H1 (cell line): ENCODE results near the gene PTGIR. TPM values are rescaled to one million over a fixed set of nuclear protein-coding genes. Genes with fewer than 3 reads are reported as not detected.

ENCODE experiments used
- CTCF ChIA-PET: fragments of 300-600 bp; sonication (Branson Sonifier 250); formaldehyde crosslinking; loops from one replicate; lab custom pipeline; 2021; ENCODE audit not compliant: partially characterized antibody; lab: Charles Lee
- POLR2A ChIA-PET: fragments of 300-600 bp; sonication (Branson Sonifier 250); formaldehyde crosslinking; loops from one replicate; lab custom pipeline; 2021; ENCODE audit warnings: inconsistent platforms; ENCODE audit not compliant: partially characterized antibody; lab: Charles Lee
- DNase-seq, 2 experiments: peaks; one replicate each; pipeline versions ENCODE4 v3.0.0 to v3.0.0-alpha.2; 2010 to 2022; ENCODE audit warnings: low spot score in 2 of 2, low read depth in 1 of 2, mixed read lengths in 1 of 2
- FAIRE-seq: peaks from 2 replicates; lab custom pipeline; 2011; peaks lifted over from hg19 to GRCh38; lab: Jason Lieb, UNC
- H2AFZ ChIP-seq: 2 replicates; pipeline ENCODE4 v1.8.1; 2012; ENCODE audit warnings: low read length, inconsistent platforms
- H2AK5ac ChIP-seq: 2 replicates; pipeline ENCODE4 v1.6.1; 2013; ENCODE audit warnings: low read depth, low read length
- H2BK120ac ChIP-seq: replicated peaks from 2 replicates; pipeline ENCODE3; 2013; ENCODE audit warnings: low read depth, low read length, inconsistent platforms
- H2BK12ac ChIP-seq: 2 replicates; pipeline ENCODE4 v1.6.1; 2013; ENCODE audit warnings: low read depth, low read length
- H2BK15ac ChIP-seq: 2 replicates; pipeline ENCODE4 v1.6.1; 2013; ENCODE audit warnings: low read length
- H2BK20ac ChIP-seq: 2 replicates; pipeline ENCODE4 v1.6.1; 2013; ENCODE audit warnings: low read length
- H2BK5ac ChIP-seq: 2 replicates; pipeline ENCODE4 v1.6.1; 2013; ENCODE audit warnings: low read depth, low read length
- H3K14ac ChIP-seq: 2 replicates; pipeline ENCODE4 v1.6.1; 2013; ENCODE audit warnings: inconsistent platforms; ENCODE audit not compliant: insufficient read length
- H3K18ac ChIP-seq: 2 replicates; pipeline ENCODE4 v1.6.1; 2013; ENCODE audit warnings: low read length; ENCODE audit errors: extremely low read depth
- H3K23ac ChIP-seq: 2 replicates; pipeline ENCODE4 v1.6.1; 2013; ENCODE audit warnings: inconsistent platforms; ENCODE audit not compliant: insufficient read length
- H3K23me2 ChIP-seq: 2 replicates; pipeline ENCODE4 v1.6.1; 2013; ENCODE audit warnings: low read depth, low read length
- H3K27ac ChIP-seq: 2 replicates; pipeline ENCODE4 v1.6.1; 2011; ENCODE audit warnings: low read depth, low read length, inconsistent platforms
- H3K27me3 ChIP-seq, 4 experiments: replicated peaks in 1 of 4; 1 replicate in 1 of 4; 2 replicates in 3 of 4; pipeline versions ENCODE4 v1.6.1 to v1.8.1; 2011 to 2013; ENCODE audit warnings: low read length in 3 of 4, mild to moderate bottlenecking in 3 of 4, inconsistent platforms in 2 of 4, mixed read lengths in 2 of 4, moderate library complexity in 1 of 4; ENCODE audit not compliant: control insufficient read depth in 3 of 4, insufficient read depth in 3 of 4; ENCODE audit errors: extremely low read depth in 1 of 4
- H3K36me3 ChIP-seq, 4 experiments: 2 replicates each; pipeline versions ENCODE4 v1.6.1 to v1.8.1; 2011 to 2013; ENCODE audit warnings: mild to moderate bottlenecking in 4 of 4, low read length in 3 of 4, moderate library complexity in 2 of 4, control low read depth in 1 of 4, inconsistent platforms in 1 of 4; ENCODE audit not compliant: insufficient read depth in 4 of 4, control insufficient read depth in 2 of 4
- H3K4ac ChIP-seq: replicated peaks from 2 replicates; pipeline ENCODE3; 2013; ENCODE audit warnings: low read length, low read depth, mixed read lengths, inconsistent platforms; ENCODE audit not compliant: insufficient read length
- H3K4me1 ChIP-seq, 4 experiments: replicated peaks in 1 of 4; 1 replicate in 1 of 4; 2 replicates in 3 of 4; pipeline versions ENCODE4 v1.6.1 to v1.8.1; 2011 to 2013; ENCODE audit warnings: low read length in 3 of 4, inconsistent platforms in 2 of 4, mixed read lengths in 1 of 4; ENCODE audit not compliant: insufficient read depth in 4 of 4, control insufficient read depth in 3 of 4
- H3K4me2 ChIP-seq, 2 experiments: 2 replicates each; pipeline versions ENCODE4 v1.6.1 to v1.8.1; 2011 to 2013; ENCODE audit warnings: low read depth in 2 of 2, low read length in 2 of 2, control low read depth in 1 of 2, inconsistent platforms in 1 of 2, mild to moderate bottlenecking in 1 of 2; ENCODE audit not compliant: insufficient read depth in 1 of 2
- H3K4me3 ChIP-seq, 4 experiments: fragments of 200-600, 300-600 bp in 1 of 4; sonication (generic), shearing (Covaris generic), sonication (Bioruptor Twin) in 1 of 4; 2 replicates each; pipeline versions ENCODE4 v1.5.1 to v1.8.1; 2011 to 2016; ENCODE audit warnings: low read length in 4 of 4, low read depth in 3 of 4, control low read depth in 2 of 4, inconsistent platforms in 2 of 4, mild to moderate bottlenecking in 2 of 4, mixed read lengths in 1 of 4, moderate library complexity in 1 of 4; ENCODE audit not compliant: insufficient read depth in 2 of 4; ENCODE audit errors: extremely low read depth in 1 of 4
- H3K56ac ChIP-seq: replicated peaks from 2 replicates; pipeline ENCODE3; 2013; ENCODE audit warnings: low read depth, mild to moderate bottlenecking, mixed read lengths, low read length, inconsistent platforms; ENCODE audit not compliant: insufficient read length
- H3K79me1 ChIP-seq: 2 replicates; pipeline ENCODE4 v1.6.1; 2013; ENCODE audit warnings: low read depth, low read length, control low read depth
- H3K79me2 ChIP-seq, 2 experiments: 2 replicates each; pipeline versions ENCODE4 v1.6.1 to v1.8.1; 2012 to 2013; ENCODE audit warnings: low read length in 2 of 2, mild to moderate bottlenecking in 2 of 2, inconsistent platforms in 1 of 2; ENCODE audit not compliant: insufficient read depth in 2 of 2, control insufficient read depth in 1 of 2
- H3K9ac ChIP-seq, 4 experiments: replicated peaks in 1 of 4; 1 replicate in 1 of 4; 2 replicates in 3 of 4; pipeline versions ENCODE4 v1.6.1 to v1.8.1; 2011 to 2013; ENCODE audit warnings: low read depth in 3 of 4, low read length in 3 of 4, control low read depth in 2 of 4, mild to moderate bottlenecking in 2 of 4, moderate library complexity in 2 of 4, inconsistent platforms in 1 of 4; ENCODE audit errors: extremely low read depth in 1 of 4
- H3K9me3 ChIP-seq, 2 experiments: 2 replicates each; pipeline versions ENCODE4 v1.6.1 to v1.8.1; 2012 to 2013; ENCODE audit warnings: mild to moderate bottlenecking in 2 of 2, moderate library complexity in 2 of 2, control low read depth in 1 of 2, inconsistent platforms in 1 of 2, low read depth in 1 of 2, low read length in 1 of 2, mixed read lengths in 1 of 2; ENCODE audit not compliant: insufficient read depth in 2 of 2
- H4K20me1 ChIP-seq, 2 experiments: replicated peaks in 1 of 2; 2 replicates each; pipeline versions ENCODE3 to v1.8.1; 2011 to 2013; ENCODE audit warnings: inconsistent platforms in 2 of 2, low read length in 2 of 2, mild to moderate bottlenecking in 1 of 2; ENCODE audit not compliant: insufficient read depth in 2 of 2, control insufficient read depth in 1 of 2
- H4K5ac ChIP-seq: 2 replicates; pipeline ENCODE4 v1.6.1; 2013; ENCODE audit warnings: low read length, low read depth, mixed read lengths, inconsistent platforms; ENCODE audit not compliant: insufficient read length
- H4K8ac ChIP-seq: 2 replicates; pipeline ENCODE4 v1.8.0; 2013; ENCODE audit warnings: mild to moderate bottlenecking, moderate library complexity, low read length, inconsistent platforms; ENCODE audit not compliant: insufficient read depth; ENCODE audit errors: extremely low read depth
- H4K91ac ChIP-seq: replicated peaks from 2 replicates; pipeline ENCODE3; 2013; ENCODE audit warnings: low read length, mixed read lengths, inconsistent platforms; ENCODE audit not compliant: insufficient read length
- CBX5 ChIP-seq: fragments of 300-800, 300-1000 bp; sonication (generic); IDR thresholded peaks from 2 replicates; pipeline ENCODE4 v1.7.1; 2016; ENCODE audit warnings: antibody characterized with exemption, low read length, low read depth
- CHD2 ChIP-seq: IDR thresholded peaks from 2 replicates; pipeline ENCODE4 v1.6.1; 2012; ENCODE audit warnings: low read length, improper control_type of control experiment
- E2F6 ChIP-seq: IDR thresholded peaks from 2 replicates; pipeline ENCODE4 v1.6.1; 2012; ENCODE audit warnings: inconsistent platforms
- MAFK ChIP-seq: IDR thresholded peaks from 2 replicates; pipeline ENCODE4 v1.6.1; 2012; ENCODE audit warnings: low read depth, mild to moderate bottlenecking, improper control_type of control experiment, low read length
- RBBP5 ChIP-seq: IDR thresholded peaks from 2 replicates; pipeline ENCODE4 v1.7.1; 2012; ENCODE audit warnings: low read depth, mild to moderate bottlenecking, inconsistent platforms, low read length, moderate library complexity, borderline replicate concordance
- RFX5 ChIP-seq: IDR thresholded peaks from 2 replicates; pipeline ENCODE4 v1.6.1; 2011; ENCODE audit warnings: low read depth, low read length, improper control_type of control experiment, borderline replicate concordance
- SP2 ChIP-seq: IDR thresholded peaks from 2 replicates; pipeline ENCODE4 v1.6.1; 2012; ENCODE audit warnings: mild to moderate bottlenecking, low read length, inconsistent platforms
- USF2 ChIP-seq: IDR thresholded peaks from 2 replicates; pipeline ENCODE4 v1.6.1; 2011; ENCODE audit warnings: low read length, improper control_type of control experiment
- whole genome bisulfite sequencing, 2 experiments: shearing (Covaris generic) in 1 of 2; methylation state at CpG; one replicate each; pipeline versions ENCODE4 v1.1.6 to v1.1.7; 2013 to 2015; ENCODE audit warnings: low lambda C conversion rate in 2 of 2, mixed read lengths in 2 of 2, inconsistent platforms in 1 of 2, low coverage in 1 of 2, missing lambda C conversion rate in 1 of 2; ENCODE audit not compliant: insufficient replicate concordance in 2 of 2, insufficient coverage in 1 of 2, insufficient read length in 1 of 2; ENCODE audit errors: extremely low coverage in 1 of 2, missing lambda C conversion rate in 1 of 2; 5-methylcytosine and 5-hydroxymethylcytosine counted together
- polyA plus RNA-seq, 7 experiments: library from polyadenylated mRNA; depleted of rRNA in 3 of 7; stranded (reverse) in 5 of 7; unstranded in 2 of 7; fragments of >200 nt in 5 of 7; fragments of 200-250 nt in 2 of 7; gene quantifications; 1 replicate in 5 of 7; 2 replicates in 1 of 7; 4 replicates in 1 of 7; pipeline versions ENCODE4 v1.2.1 to v1.2.3, GENCODE V29; 2011 to 2013; ENCODE audit warnings: missing spikeins in 2 of 7, mixed read lengths in 2 of 7
- total RNA-seq: library from RNA; stranded (reverse); fragmentation: NEBNext Ultra II Directional; extraction: Animal tissue kit (Norgen Biotek cat#: 25700); gene quantifications from 2 replicates; pipeline ENCODE4 v1.2.1, GENCODE V29; 2021

PTGIR gene
- total and polyA plus RNA-seq, 2 of the 8 experiments (the other 6 are each of a cell fraction or from before 2014, with no cell fraction given), result 0.15 TPM; not detected in 1

- no peak overlapping the region for H4K8ac ChIP-seq
- DNase-seq, result no peak
- H2BK5ac ChIP-seq, result no peak overlapping the region
- no peak overlapping the region for H2AFZ ChIP-seq
- no peak for FAIRE-seq
- H3K56ac ChIP-seq, result no peak overlapping the region
- no peak overlapping the region for H4K5ac ChIP-seq
- ChIA-PET POLR2A (no interaction called here), CTCF (interaction anchor here (0.8 kb wide), 1 partner anchor 16 kb away, joined by 3 read pairs; no protein-coding TSS in a partner anchor)
- H3K18ac ChIP-seq, result no peak overlapping the region
- H2BK12ac ChIP-seq, result no peak overlapping the region
- H3K27me3 ChIP-seq, result no peaks in the 10 kb centered on the region
- H3K79me1 ChIP-seq, result no peaks in the 10 kb centered on the region
- no peaks in the 10 kb centered on the region for H3K23me2 ChIP-seq
- H4K91ac ChIP-seq, result no peak overlapping the region
- no peak overlapping the region for H2BK15ac ChIP-seq
- no peak overlapping the region for H3K4ac ChIP-seq
- H4K20me1 ChIP-seq, result no peaks in the 10 kb centered on the region
- no peaks in the 10 kb centered on the region for H3K4me1 ChIP-seq
- no peaks in the 10 kb centered on the region for H3K79me2 ChIP-seq
- H3K23ac ChIP-seq, result no peak overlapping the region
- no peaks in the 10 kb centered on the region for H3K9me3 ChIP-seq
- H3K4me2 ChIP-seq, result no peak overlapping the region
- H3K14ac ChIP-seq, result no peak overlapping the region
- H2BK120ac ChIP-seq, result no peak overlapping the region
- no peak overlapping the region for H3K9ac ChIP-seq
- no peak overlapping the region for H2AK5ac ChIP-seq
- H3K27ac ChIP-seq, result no peak overlapping the region
- WGBS, 2 experiments, result 76% methylated on average over 3 of the region's 3 CpGs; no CpG with 5 or more reads in 1 of the 2 experiments
- H3K36me3 ChIP-seq, result no peaks in the 10 kb centered on the region
- H2BK20ac ChIP-seq, result no peak overlapping the region
- no peak for TF ChIP-seq RFX5
- no peak for TF ChIP-seq RBBP5
- no peak for TF ChIP-seq CBX5
- no peak for TF ChIP-seq CHD2
- no peak for TF ChIP-seq SP2
- no peak for TF ChIP-seq MAFK
- no peak for TF ChIP-seq E2F6
- no peak for TF ChIP-seq USF2
- H3K4me3 ChIP-seq, result no peak overlapping the region
These were observed 37.0 kb downstream of the PTGIR start for GRCh38 chr19:46587861-46588260.
